ENCODE measurements around the gene LHPP. TPM values are rescaled to one million over a fixed set of nuclear protein-coding genes. Genes with fewer than 3 reads are reported as not detected.

The LHPP gene
- total RNA-seq, 4 donors from 2014 or later = 20.3 to 116 (median 22.4) TPM

- H3K9me3 ChIP-seq = no peaks in the 10 kb centered on the region
- H3K4me1 ChIP-seq = peaks cover 9 to 28% (median 20%) of the 10 kb centered on the region in 4 donors
- no peak for TF ChIP-seq EP300 (IDR thresholded peaks at IDR 0.05; ENCODE audit: low read depth)
- no peak for TF ChIP-seq POLR2AphosphoS5 (IDR thresholded peaks at IDR 0.05)
- no peak for TF ChIP-seq CTCF (IDR thresholded peaks at IDR 0.05)
- no peak for TF ChIP-seq POLR2A (IDR thresholded peaks at IDR 0.05)
- DNase-seq = no peak
- H3K27me3 ChIP-seq = no peaks in the 10 kb centered on the region
- H3K27ac ChIP-seq = no peak overlapping the region
- 91% methylated on average over 6 of the region's 6 CpGs; no CpG with 5 or more reads in 1 of the 2 donors for WGBS, 2 donors (ENCODE audit: low coverage in 1 of 2)
- no peak overlapping the region for H3K4me3 ChIP-seq
- in situ Hi-C loops (cut with MboI; ENCODE audit: low pct_ligation_motif_present in 1 of 4, low pct_unique_long_range_greater_than_20kb in 1 of 4, low sequenced_read_pairs in 3 of 4) = loop anchor here in 1 of 4 donors (25.0 kb wide), 1 partner anchor 98 kb away; the partner anchor contains the start of gene FAM53B
- H3K36me3 ChIP-seq = no peaks in the 10 kb centered on the region
- intact Hi-C loops (cut with DNase I; ENCODE audit: low total_unique reads) = no loop called here
These were observed 177.6 kb downstream of the LHPP start for GRCh38 chr10:124639206-124639605.

GRCh38 chr10:124639646-124640045 lies 178.0 kb downstream of the LHPP start:
- TF ChIP-seq POLR2AphosphoS5 (IDR thresholded peaks at IDR 0.05) = no peak
- TF ChIP-seq CTCF (IDR thresholded peaks at IDR 0.05) = no peak
- TF ChIP-seq EP300 (IDR thresholded peaks at IDR 0.05; ENCODE audit: low read depth) = no peak
- no peak for TF ChIP-seq POLR2A (IDR thresholded peaks at IDR 0.05)
- Histone ChIP-seq H3K9me3 (no peaks in the 10 kb centered on the region), H3K36me3 (no peaks in the 10 kb centered on the region), H3K27me3 (no peaks in the 10 kb centered on the region), H3K4me1 (peaks cover 9 to 28% (median 20%) of the 10 kb centered on the region in 4 donors), H3K4me3 (no peak overlapping the region), H3K27ac (no peak overlapping the region)
- WGBS, 2 donors (ENCODE audit: low coverage in 1 of 2) = 92% methylated on average over 6 of the region's 6 CpGs; no CpG with 5 or more reads in 1 of the 2 donors
- intact Hi-C loops (cut with DNase I; ENCODE audit: low total_unique reads) = no loop called here
- in situ Hi-C loops (cut with MboI; ENCODE audit: low pct_ligation_motif_present in 1 of 4, low pct_unique_long_range_greater_than_20kb in 1 of 4, low sequenced_read_pairs in 3 of 4) = loop anchor here in 2 of 4 donors (10.0 to 25.0 kb wide), 2 partner anchors 95 to 98 kb away; partner anchors contain the start of gene FAM53B (in 1 of the 2)
- no peak for DNase-seq

GRCh38 chr10:124640056-124640455 lies 178.4 kb downstream of the LHPP start:
- intact Hi-C loops (cut with DNase I; ENCODE audit: low total_unique reads) = no loop called here
- TF ChIP-seq POLR2AphosphoS5 (IDR thresholded peaks at IDR 0.05) = no peak
- TF ChIP-seq POLR2A (IDR thresholded peaks at IDR 0.05) = no peak
- H3K4me1 ChIP-seq = peaks cover 9 to 28% (median 21%) of the 10 kb centered on the region in 4 donors
- H3K27me3 ChIP-seq = no peaks in the 10 kb centered on the region
- no peaks in the 10 kb centered on the region for H3K36me3 ChIP-seq
- no peaks in the 10 kb centered on the region for H3K9me3 ChIP-seq
- no peak overlapping the region for H3K4me3 ChIP-seq
- WGBS, 2 donors (ENCODE audit: low coverage in 1 of 2) = 94% methylated on average over 7 of the region's 7 CpGs; no CpG with 5 or more reads in 1 of the 2 donors
- H3K27ac ChIP-seq = no peak overlapping the region
- no peak for DNase-seq
- in situ Hi-C loops (cut with MboI; ENCODE audit: low pct_ligation_motif_present in 1 of 4, low pct_unique_long_range_greater_than_20kb in 1 of 4, low sequenced_read_pairs in 3 of 4) = loop anchor here in 2 of 4 donors (10.0 to 25.0 kb wide), 2 partner anchors 95 to 97 kb away; partner anchors contain the start of gene FAM53B (in 1 of the 2)

- no peaks in the 10 kb centered on the region for H3K36me3 ChIP-seq
- TF ChIP-seq POLR2A (IDR thresholded peaks at IDR 0.05) (no peak), POLR2AphosphoS5 (IDR thresholded peaks at IDR 0.05) (no peak), EP300 (IDR thresholded peaks at IDR 0.05; ENCODE audit: low read depth) (no peak), CTCF (IDR thresholded peaks at IDR 0.05) (no peak)
- no peaks in the 10 kb centered on the region for H3K27me3 ChIP-seq
- H3K9me3 ChIP-seq = no peaks in the 10 kb centered on the region
- H3K4me3 ChIP-seq = no peak overlapping the region
- intact Hi-C loops (cut with DNase I; ENCODE audit: low total_unique reads) (no loop called here), in situ Hi-C loops (cut with MboI; ENCODE audit: low pct_ligation_motif_present in 1 of 4, low pct_unique_long_range_greater_than_20kb in 1 of 4, low sequenced_read_pairs in 3 of 4) (loop anchor here in 2 of 4 donors (10.0 to 25.0 kb wide), 2 partner anchors 94 to 97 kb away; partner anchors contain the start of gene FAM53B (in 1 of the 2))
- WGBS, 2 donors (ENCODE audit: low coverage in 1 of 2) = 72% methylated on average over 20 of the region's 20 CpGs; no CpG with 5 or more reads in 1 of the 2 donors
- peak overlapping the region; percentile 48 to 67 (median 62) for H3K27ac ChIP-seq
- peaks cover 9 to 33% (median 24%) of the 10 kb centered on the region in 4 donors for H3K4me1 ChIP-seq
- DNase-seq = no peak
These were observed 179.1 kb downstream of the LHPP start for GRCh38 chr10:124640538-124641231.

Data from transverse colon (tissue), 4 donors.